Measurements from ENCODE around the gene TREML4. TPM values are rescaled to one million over a fixed set of nuclear protein-coding genes. Genes with fewer than 3 reads are reported as not detected.
"Not testable (repeated sequence)": the region's sequence is repeated elsewhere in the genome, so short reads cannot be mapped to it uniquely, and the experiment has no call there.

TREML4 gene
- not detected for polyA plus RNA-seq (2012; ENCODE audit: insufficient read depth, insufficient read length)

GRCh38 chr6:41228096-41228495 lies at the start of gene TREML4:
Gene TREML4 (plus strand): TSS chr6:41228349. CDS start chr6:41228428, 79 bp downstream.
- no peak for DNase-seq (ENCODE audit: low read depth, low spot score)
- H3K4me3 ChIP-seq (ENCODE audit: low read length), result no peak within 1 kb of the TSS

- H3K4me3 ChIP-seq (ENCODE audit: low read length), result no peak overlapping the region
- DNase-seq (ENCODE audit: low read depth, low spot score), result no peak
Measured at GRCh38 chr6:41179163-41179562, 49.0 kb upstream of the TREML4 start.

- DNase-seq (ENCODE audit: low read depth, low spot score), result no peak
- no peak overlapping the region for H3K4me3 ChIP-seq (ENCODE audit: low read length)
Measured at GRCh38 chr6:41181566-41181965, 46.6 kb upstream of the TREML4 start.

- no peak overlapping the region for H3K4me3 ChIP-seq (ENCODE audit: low read length)
- peak; percentile 82 for DNase-seq (ENCODE audit: low read depth, low spot score)
Measured at GRCh38 chr6:41182069-41183034, 45.8 kb upstream of the TREML4 start.

GRCh38 chr6:41184761-41185160 lies 43.4 kb upstream of the TREML4 start:
- no peak for DNase-seq (ENCODE audit: low read depth, low spot score)
- no peak overlapping the region for H3K4me3 ChIP-seq (ENCODE audit: low read length)

GRCh38 chr6:41186031-41186562 lies 42.1 kb upstream of the TREML4 start:
- H3K4me3 ChIP-seq (ENCODE audit: low read length), result no peak overlapping the region
- no peak for DNase-seq (ENCODE audit: low read depth, low spot score)

GRCh38 chr6:41187924-41188886 lies 39.9 kb upstream of the TREML4 start:
- no peak overlapping the region for H3K4me3 ChIP-seq (ENCODE audit: low read length)
- no peak for DNase-seq (ENCODE audit: low read depth, low spot score)

- not testable (repeated sequence) for H3K4me3 ChIP-seq (ENCODE audit: low read length); DNase-seq (ENCODE audit: low read depth, low spot score)
Measured at GRCh38 chr6:41189046-41189445, 39.1 kb upstream of the TREML4 start.

GRCh38 chr6:41189967-41190366 lies 38.2 kb upstream of the TREML4 start:
- no peak for DNase-seq (ENCODE audit: low read depth, low spot score)
- H3K4me3 ChIP-seq (ENCODE audit: low read length), result no peak overlapping the region

- H3K4me3 ChIP-seq (ENCODE audit: low read length), result no peak overlapping the region
- no peak for DNase-seq (ENCODE audit: low read depth, low spot score)
Measured at GRCh38 chr6:41190791-41191190, 37.4 kb upstream of the TREML4 start.

GRCh38 chr6:41191569-41191968 lies 36.6 kb upstream of the TREML4 start:
- no peak overlapping the region for H3K4me3 ChIP-seq (ENCODE audit: low read length)
- DNase-seq (ENCODE audit: low read depth, low spot score), result no peak

- DNase-seq (ENCODE audit: low read depth, low spot score), result peak; percentile 35
- H3K4me3 ChIP-seq (ENCODE audit: low read length), result no peak overlapping the region
Measured at GRCh38 chr6:41193171-41193734, 34.9 kb upstream of the TREML4 start.

GRCh38 chr6:41193884-41194283 lies 34.3 kb upstream of the TREML4 start:
- no peak overlapping the region for H3K4me3 ChIP-seq (ENCODE audit: low read length)
- DNase-seq (ENCODE audit: low read depth, low spot score), result no peak

GRCh38 chr6:41194386-41194785 lies 33.8 kb upstream of the TREML4 start:
- no peak for DNase-seq (ENCODE audit: low read depth, low spot score)
- no peak overlapping the region for H3K4me3 ChIP-seq (ENCODE audit: low read length)

GRCh38 chr6:41197234-41197633 lies 30.9 kb upstream of the TREML4 start:
- H3K4me3 ChIP-seq (ENCODE audit: low read length), result no peak overlapping the region
- DNase-seq (ENCODE audit: low read depth, low spot score), result no peak

GRCh38 chr6:41199552-41200246 lies 28.4 kb upstream of the TREML4 start:
- DNase-seq (ENCODE audit: low read depth, low spot score), result no peak
- H3K4me3 ChIP-seq (ENCODE audit: low read length), result peak overlapping the region; percentile 46

GRCh38 chr6:41200296-41200900 lies 27.8 kb upstream of the TREML4 start:
- H3K4me3 ChIP-seq (ENCODE audit: low read length), result peak overlapping the region; percentile 46
- DNase-seq (ENCODE audit: low read depth, low spot score), result peak; percentile 88
